Colon (tissue), 2 donors: ENCODE measurements around the gene HYLS1.
"Not testable (repeated sequence)": the region's sequence is repeated elsewhere in the genome, so short reads cannot be mapped to it uniquely, and the experiment has no call there.

Experiments used
- FAIRE-seq: peaks from 2 replicates; lab custom pipeline; 2012; peaks lifted over from hg19 to GRCh38; lab: Jason Lieb, UNC
- donor health status: control.
- donor health status: control.

The HYLS1 gene, protein sequence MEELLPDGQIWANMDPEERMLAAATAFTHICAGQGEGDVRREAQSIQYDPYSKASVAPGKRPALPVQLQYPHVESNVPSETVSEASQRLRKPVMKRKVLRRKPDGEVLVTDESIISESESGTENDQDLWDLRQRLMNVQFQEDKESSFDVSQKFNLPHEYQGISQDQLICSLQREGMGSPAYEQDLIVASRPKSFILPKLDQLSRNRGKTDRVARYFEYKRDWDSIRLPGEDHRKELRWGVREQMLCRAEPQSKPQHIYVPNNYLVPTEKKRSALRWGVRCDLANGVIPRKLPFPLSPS

DNA sequence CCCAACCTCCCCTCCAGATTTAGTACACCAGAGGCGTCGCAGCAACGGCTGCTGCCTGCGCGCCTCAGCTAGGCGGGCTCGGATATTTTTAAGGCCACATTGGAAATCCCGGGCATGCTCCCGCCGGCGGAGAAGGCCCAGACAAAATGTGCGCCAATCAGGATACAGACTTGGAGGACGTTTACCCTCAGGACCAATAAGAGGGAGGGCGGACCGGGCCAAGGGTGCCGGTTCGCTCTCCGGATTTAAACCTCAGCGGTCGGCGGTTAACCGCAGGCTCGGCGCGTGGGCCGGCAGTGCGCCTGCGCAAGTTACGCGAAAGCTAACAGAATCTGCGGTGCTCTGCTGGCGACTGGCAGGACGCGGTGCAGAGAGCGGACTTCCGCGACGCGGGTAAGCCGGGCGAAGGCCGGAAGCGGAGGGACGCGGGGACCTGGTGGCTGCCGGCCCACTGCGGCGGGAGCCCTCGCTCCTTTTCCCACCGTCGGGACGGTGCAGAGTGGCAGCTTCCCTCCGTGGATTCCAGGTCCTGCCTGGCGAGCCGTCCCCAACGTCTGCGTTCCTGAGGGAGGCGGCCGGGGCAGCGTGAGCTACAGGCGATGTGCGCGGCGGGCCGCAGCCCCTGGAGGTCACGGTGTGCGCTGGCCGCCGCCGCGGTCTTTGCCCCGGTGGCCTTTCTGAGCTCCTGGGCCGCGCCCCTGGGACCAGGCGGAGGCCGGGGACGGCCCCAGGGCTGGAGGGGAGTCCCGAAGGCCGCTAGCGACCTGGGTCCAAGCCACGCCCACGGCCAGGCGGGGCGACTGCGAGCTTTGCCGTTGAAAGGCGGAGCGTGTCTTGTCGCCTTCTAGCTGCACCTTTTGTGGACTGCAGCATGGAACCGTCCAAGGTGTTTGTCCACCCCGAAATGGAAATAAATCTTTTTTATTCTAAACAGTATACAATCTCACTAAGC, at the start of gene HYLS1:
HYLS1 (plus strand) TSS at position 296 of the 952 bp plus-strand sequence. CDS start 11,701 bp downstream, outside the sequence.
- FAIRE-seq, result no peak

DNA sequence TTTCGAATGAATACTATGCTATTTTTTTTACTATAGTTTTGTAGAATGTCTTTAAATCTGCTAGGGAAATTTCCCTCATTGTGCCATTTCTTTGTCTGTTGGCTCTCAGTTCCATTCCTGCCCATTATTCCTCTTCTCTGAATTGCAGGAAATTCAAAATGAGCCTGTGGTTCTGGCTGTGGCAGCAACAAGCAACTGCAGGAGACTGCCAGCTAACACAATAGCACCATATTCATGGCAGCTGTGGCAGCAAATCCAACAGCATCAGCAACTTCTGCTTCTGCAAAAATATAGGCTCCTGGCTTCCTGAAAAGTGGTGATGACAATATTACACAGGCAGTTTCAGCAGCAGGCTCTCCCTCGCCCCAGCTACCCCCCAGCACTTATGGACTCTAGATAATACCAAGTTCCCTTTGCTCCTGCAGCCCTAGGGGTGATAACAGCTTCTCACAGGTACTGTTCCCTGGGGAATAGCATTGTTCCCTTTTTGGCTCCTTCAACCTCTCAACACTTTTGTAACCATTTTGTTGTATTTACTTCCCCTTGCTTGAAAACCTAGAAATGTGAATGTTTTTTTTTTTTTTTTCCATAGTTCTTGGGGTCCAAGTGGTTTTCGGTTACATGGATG, 45.0 kb upstream of the HYLS1 start:
- no peak for FAIRE-seq

DNA sequence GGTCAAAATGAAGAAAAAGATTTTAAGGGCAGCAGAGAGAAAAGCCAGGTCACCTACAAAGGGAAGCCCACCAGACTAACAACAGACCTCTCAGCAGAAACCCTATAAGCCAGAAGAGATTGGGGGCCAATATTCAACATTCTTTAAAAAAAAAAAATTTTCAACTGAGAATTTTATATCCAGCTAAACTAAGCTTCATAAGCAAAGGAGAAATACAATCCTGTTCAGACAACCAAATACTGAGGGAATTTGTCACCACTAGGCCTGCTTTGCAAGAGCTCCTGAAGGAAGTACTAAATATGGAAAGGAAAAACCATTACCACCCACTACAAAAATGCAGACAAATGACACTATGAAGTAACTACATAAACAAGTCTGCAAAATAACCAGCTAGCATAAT, 41.3 kb upstream of the HYLS1 start:
- no peak for FAIRE-seq

DNA sequence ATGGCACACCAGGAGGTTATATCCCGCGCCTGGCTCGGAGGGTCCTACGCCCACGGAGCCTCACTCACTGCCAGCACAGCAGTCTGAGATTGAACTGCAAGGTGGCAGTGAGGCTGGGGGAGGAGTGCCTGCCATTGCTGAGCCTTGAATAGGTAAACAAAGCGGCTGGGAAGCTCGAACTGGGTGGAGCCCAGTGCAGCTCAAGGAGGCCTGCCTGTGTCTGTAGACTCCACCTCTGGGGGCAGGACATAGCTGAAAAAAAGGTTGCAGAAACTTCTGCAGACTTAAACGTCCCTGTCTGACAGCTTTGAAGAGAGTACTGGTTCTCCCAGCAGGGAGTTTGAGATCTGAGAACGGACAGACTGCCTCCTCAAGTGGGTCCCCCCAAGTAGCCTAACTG, 29.8 kb upstream of the HYLS1 start:
- FAIRE-seq, result not testable (repeated sequence)

DNA sequence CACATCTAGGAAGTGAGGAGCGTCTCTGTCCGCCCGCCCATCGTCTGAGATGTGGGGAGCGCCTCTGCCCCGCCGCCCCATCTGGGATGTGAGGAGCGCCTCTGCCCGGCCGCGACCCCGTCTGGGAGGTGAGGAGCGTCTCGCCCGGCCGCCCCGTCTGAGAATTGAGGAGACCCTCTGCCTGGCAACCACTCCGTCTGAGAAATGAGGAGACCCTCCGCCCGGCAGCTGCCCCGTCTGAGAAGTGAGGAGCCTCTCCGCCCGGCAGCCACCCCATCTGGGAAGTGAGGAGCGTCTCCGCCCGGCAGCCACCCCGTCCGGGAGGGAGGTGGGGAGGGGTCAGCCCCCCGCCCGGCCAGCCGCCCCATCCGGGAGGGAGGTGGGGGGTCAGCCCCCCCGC, 24.7 kb upstream of the HYLS1 start:
- FAIRE-seq, result not testable (repeated sequence)

DNA sequence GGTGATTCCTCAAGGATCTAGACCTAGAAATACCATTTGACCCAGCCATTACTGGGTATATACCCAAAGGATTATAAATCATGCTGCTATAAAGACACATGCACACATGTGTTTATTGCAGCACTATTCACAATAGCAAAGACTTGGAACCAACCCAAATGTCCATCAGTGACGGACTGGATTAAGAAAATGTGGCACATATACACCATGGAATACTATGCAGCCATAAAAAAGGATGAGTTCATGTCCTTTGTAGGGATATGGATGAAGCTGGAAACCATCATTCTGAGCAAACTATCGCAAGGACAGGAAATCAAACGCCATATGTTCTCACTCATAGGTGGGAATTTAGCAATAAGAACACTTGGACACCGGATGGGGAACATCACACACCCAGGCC, 22.1 kb upstream of the HYLS1 start:
- not testable (repeated sequence) for FAIRE-seq

DNA sequence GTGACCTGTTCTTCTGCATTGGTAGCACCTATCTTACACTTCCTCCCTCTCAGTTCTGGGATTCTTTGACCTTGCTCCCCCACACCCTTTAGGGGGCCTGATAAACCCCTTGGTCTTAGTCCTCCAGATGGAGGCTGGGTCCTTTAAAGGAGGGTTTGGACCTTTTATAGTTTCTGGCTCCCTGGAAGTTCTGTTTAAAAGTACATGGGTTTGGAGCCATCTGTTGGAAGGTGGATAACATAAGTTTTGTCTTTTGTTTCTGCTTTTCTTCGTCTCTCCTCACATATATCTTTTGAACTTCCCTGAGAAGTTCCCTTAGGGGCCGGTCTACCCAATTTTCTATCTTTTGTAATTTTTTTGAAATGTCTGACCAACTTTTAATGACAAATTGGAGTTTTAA, 17.9 kb upstream of the HYLS1 start:
- FAIRE-seq, result no peak

DNA sequence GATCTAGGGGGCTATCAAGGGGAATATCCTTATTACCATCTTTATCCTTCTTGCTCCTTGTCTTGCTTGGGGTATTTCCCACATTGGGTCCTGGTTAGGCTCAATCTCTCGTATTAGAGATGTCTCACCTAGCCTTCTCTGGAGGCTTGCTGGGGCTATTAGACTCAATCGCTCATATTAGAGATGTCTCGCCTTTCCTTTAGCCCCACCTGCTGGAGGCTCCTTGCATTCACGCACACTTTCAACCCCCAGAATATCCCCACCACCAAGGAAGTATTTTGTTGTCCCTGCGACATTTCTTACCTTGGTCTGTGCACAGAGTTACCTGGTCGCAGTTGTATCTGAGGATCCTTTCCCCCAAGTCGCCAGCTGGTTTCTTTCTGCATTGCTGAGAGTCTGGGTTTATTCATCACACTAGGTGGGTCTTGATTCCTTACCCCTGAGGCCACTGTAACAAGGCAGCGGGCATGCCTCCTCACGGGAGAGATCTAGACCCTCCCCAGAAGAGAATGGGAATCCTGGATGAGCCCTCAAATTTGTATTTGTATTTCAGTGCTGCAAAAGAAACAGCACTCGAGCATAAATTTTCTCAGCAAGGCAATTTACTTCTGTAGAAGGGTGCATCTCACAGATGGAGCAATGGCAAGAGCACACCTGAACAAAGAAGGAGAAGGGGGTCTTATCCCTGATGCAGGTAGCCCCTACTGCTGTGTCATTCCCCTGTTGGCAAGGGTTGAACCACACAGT, 15.9 kb upstream of the HYLS1 start:
- FAIRE-seq, result no peak

DNA sequence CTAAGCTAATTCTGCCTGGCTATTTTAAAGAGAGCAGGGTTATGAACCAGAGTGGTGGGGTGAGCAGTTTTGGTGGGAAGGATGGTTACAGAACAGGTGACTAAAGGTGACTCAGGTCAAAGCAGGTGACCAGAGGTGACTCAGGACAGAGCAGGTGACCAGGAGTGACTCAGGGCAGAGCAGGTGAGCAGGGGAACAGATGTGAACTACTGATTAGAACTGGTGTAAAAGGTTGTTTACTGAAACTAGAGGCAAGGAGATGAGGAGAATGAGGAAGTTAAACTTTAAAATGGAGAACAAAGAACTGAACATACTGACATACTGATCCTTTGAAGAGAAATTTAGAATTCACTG, 15.4 kb upstream of the HYLS1 start:
- FAIRE-seq, result no peak

DNA sequence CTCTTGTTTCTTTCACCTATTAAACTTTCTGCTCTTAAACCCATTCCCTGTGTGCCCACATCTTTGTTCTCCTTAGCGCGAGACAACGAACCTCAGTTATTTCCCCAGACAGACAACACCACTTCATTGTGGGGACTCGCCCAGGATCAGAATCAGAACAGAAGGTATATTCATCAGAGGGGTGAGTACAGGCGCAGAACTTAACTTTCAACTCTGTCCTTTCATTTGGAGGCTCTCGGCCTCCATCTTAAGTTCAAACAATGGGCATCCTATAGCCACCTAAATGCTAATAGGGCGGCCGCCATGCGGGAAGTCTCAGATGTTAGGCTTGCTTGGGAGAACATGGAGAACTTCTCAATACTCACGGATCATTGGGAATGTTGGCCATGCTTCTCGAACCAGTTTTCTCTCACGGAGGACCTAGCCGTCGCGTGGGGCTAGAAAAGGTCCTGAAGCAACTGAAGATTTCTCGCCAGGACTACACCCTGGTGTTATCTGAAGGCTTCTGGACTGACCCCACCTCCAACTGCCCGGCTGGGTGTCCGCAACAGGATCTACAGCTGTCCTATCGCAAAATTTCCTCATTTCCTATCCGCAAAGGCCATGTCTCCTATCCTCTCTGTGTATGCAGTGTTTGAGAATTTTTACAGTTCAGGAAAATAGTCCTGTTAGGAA, 13.4 kb upstream of the HYLS1 start:
- no peak for FAIRE-seq

DNA sequence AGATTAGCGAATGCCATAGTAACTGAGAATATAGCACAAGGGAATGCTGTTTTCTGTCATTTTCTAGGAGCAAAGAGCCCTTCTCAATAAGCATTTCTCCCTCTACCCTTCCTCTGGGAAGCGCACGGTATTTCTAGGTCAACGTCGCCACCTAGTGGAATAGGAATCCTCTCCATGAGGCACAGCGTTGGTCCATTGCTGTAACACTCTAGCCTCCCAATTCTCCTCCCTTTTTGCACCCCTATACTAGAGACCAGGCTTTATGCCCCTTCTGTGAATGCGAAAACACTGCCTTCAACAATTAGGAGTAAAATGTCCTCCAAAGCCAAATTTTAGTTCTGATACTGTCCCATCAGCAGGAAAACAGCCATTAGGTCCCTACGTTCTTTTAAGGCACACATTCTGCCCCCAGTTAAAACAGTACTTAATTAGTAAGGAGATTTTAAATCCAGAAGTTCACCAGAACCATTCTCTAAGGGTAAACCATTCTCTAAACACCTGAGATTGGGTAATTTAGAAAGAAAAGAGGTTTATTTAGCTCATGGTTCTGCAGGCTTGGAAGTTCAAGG, 12.8 kb upstream of the HYLS1 start:
- FAIRE-seq, result no peak

DNA sequence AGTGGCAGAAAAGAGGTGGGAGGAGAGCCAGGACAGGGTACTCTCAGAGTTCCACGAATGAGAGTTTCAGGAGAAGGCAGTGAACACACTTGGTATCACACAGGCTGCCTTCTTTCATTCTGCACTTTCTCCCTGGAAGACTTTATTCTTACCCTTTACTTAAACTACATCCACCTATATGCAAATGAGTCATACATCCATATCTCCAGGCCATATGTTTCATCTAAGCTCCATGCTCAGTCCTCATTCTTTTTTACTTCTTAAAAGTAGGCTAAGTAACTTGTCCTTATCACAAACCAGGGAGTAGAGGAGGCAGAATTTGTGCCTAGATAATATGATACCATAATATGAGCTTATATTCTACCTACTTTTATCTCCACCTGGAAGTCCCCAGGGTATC, 6.2 kb upstream of the HYLS1 start:
- no peak for FAIRE-seq

DNA sequence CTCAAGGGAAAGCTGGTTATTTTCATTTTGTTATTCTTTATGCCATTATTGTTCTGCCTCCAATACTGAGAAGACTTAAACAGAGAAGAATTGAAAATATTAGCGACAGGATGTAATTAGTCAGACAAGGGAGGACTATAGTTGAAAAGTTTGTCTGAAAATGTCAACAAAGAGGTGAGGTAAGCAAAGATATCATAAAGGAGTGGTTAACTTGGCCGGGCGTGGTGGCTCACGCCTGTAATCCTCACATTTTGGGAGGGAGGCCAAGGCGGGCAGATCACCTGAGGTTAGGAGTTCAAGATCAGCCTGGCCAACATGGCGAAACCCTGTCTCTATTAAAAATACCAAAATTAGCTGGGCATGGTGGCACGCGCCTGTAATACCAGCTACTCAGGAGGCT, 4.1 kb upstream of the HYLS1 start:
- FAIRE-seq, result no peak

DNA sequence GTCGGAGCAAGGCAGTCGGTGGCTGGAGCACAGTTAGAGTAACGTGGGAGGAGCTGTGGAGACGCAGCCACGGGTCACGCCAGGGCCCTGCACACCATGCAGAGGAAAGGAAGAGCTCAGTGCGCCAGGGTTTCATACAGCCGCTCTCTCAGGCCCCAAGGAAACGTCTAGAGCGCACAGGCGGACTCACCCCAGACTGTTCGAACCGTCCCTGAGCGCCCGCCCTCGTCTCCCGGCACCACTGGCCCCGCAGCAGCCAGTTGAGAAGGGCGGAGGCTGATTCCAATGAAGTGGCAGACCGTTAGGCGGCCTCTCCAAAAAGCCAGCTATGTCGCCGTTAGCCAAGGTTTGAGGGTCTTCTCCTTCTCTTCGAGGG, 483 bp upstream of the HYLS1 start:
- no peak for FAIRE-seq

DNA sequence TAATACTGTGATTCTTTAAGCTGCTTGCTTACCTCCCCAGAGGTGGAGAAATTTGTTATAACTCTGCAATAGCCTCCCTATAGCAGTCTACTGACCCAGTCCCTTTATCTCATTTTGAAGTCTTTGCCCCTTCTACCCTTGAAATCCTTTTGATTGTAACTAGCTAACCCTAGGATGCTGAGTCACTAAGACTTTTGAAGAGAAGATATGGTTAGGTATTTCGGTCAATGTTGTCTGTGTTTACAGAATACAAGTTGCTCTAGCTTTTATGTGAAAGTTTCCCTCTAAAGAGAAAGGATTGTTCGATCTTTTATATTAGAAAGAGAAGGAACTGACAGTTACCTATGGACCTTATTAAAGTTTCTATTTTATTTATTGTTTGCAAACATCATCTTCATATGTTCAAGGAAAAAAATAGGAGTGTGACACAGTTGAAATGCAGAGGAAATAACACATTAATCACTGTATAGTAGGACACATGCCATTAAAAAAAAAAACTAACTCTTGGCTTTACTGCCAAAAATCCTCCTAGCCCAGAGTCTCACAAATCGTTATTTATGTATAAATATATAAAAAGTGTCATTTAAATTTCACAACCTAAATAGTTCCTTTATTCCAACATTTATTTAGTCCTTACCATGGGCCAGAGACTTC, 3.1 kb downstream of the HYLS1 start:
- no peak for FAIRE-seq

DNA sequence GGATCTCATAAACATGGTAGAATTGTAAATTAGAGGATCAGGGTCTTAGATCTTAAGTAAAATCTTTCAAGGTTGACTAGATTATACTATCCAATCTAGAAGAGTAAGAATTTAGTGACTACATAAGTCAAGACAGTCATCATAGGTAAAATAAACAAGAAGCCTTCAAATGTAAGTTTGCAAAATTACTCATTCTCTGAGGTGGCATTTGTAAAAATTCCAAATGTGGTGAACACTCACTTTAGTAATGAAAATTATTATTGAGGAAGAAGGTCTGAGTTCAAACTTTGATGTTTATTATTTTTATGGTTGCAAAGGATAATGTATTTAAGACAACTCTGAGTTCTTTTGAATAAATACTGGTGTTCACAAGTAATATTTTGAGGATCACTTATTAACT, 4.6 kb downstream of the HYLS1 start:
- FAIRE-seq, result no peak

DNA sequence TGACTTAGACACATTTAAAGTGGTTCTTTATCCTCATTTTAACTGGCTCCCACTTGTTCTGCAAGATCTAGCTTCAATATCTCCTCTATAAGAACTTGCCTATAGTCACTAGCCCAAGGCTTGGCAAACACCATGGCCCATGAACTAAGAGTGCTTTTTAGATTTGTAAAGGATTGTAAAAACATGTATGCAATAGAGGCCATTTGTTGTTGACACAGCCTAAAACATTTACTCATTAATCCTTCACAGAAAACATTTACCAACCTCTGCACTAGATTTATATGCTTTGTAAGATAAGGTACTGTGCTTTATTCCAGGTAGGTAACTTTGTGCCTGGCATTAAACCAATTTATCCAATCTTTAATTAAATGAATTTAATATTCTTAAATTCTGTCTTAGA, 5.5 kb downstream of the HYLS1 start:
- no peak for FAIRE-seq

DNA sequence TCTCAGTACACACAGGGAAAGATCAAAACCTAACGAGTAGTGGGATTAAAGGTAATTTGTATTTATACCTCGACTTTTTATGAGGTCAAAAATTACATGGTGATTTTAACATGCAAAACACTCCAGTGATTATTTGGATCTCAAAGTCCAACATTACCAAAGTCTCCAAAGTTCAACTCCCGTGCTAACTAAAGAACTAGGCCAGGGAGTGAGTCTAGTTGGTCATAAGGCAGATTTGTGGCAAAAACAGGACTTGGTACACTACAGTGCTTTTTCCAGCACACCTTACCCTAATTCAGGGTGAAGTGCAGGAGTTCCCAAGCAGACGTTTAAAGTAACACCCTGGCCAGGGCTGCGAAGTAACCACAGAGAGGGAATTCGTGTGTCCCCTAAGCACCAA, 14.4 kb downstream of the HYLS1 start:
- no peak for FAIRE-seq

DNA sequence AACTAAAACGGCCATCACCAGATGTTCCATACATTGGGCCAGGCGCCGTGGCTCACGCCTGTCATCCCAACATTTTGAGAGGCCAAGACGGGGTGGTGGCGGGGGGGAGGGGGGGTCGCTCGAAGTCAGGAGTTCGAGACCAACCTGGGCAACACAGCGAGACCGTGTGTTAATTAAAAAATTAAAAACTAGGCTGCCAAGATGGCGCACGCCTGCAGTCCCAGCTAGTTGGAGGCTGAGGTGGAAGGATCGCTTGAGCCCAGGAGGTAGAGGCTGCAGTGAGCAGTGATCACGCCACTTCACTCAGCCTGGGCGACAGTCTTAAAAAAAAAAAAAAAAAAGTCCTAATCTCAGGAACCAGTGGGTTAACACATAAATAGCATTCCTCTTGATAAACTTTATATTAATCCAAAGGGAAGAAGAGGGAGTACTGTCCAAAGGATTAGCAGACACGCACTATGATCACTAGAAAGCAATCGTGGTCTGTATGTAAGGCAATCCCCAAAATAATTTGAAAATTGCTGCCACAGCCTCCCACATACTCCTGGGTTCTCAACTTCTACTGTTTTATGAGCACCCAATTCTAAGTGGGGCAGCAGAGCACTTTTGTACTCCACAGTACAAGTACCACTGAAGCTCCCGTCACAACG, 14.9 kb downstream of the HYLS1 start:
- no peak for FAIRE-seq

DNA sequence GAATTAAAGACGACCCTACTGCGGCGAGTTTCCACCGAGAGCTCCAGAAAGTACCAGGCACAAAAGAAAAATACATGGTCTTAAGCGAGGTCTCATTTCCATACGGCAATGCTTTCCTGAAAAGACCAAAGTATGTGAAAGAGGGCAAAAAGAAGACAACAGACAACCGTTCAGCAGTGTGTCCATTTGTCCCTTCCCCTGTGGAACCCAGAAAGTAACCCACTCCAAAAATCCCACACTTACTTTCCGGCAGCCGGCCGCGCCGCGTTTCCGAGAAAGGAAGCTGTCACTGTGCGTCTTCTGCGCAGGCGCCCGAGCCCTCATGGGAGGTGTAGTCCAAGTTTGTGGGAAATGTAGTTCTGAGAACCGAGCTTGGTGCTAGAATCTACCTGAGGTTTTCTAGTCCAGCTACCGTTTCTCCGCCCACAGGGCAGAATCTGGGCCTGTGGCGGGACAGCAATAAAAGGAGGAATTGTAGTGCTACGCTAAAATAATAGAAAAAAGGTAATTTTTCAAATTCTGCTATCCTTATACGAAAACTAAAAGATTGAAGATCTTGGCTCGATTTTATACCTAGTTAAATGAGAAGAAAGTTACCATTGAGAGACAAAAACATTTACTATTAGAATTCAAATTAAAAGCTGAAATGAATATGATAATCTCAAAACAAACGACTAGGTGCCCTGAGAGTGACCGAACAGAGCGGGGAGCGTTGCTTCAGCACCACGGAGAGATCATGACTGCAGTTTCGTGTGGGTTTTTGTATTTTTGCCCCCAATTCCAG, 15.7 kb downstream of the HYLS1 start, which contains the start of gene PUS3:
PUS3 (minus strand) TSS at position 280 of the 784 bp plus-strand sequence. CDS start 6,922 bp downstream, outside the sequence.
- FAIRE-seq, result no peak
